Endothelial cell of umbilical vein (primary cell): Measurements from ENCODE around the gene NDFIP1. TPM values are rescaled to one million over a fixed set of nuclear protein-coding genes. Genes with fewer than 3 reads are reported as not detected.

Experiments
- BruUV-seq: library from RNA; stranded (reverse); fragments of 400-500 nt; replicated peaks from 2 replicates; lab custom pipeline; 2021; lab: Mats Ljungman, UMichigan
- CTCF ChIA-PET: fragments of 300-600, 350-600 bp; sonication (Branson Sonifier 250); formaldehyde crosslinking; loops from one replicate; lab custom pipeline; 2021; ENCODE audit warnings: antibody characterized with exemption, inconsistent platforms; lab: Charles Lee
- POLR2A ChIA-PET: fragments of 300-600, 350-600 bp; sonication (Branson Sonifier 250); formaldehyde crosslinking; loops from one replicate; lab custom pipeline; 2021; ENCODE audit warnings: antibody characterized with exemption, inconsistent platforms; lab: Charles Lee
- DNase-seq: peaks from one replicate; pipeline ENCODE4 v3.0.0-alpha.2; 2011; ENCODE audit warnings: low read depth, low spot score
- FAIRE-seq: peaks from 2 replicates; lab custom pipeline; 2011; peaks lifted over from hg19 to GRCh38; lab: Jason Lieb, UNC
- H2AFZ ChIP-seq: 2 replicates; pipeline ENCODE4 v1.6.0; 2012; ENCODE audit warnings: low read depth, low read length, control low read depth, inconsistent platforms
- H3K27ac ChIP-seq: 2 replicates; pipeline ENCODE4 v1.5.1; 2011; ENCODE audit warnings: low read depth, mild to moderate bottlenecking, control low read depth, low read length, moderate library complexity; ENCODE audit not compliant: insufficient read depth
- H3K27me3 ChIP-seq, 2 experiments: 2 replicates each; pipeline versions ENCODE4 v1.6.0 to v1.6.1; 2011; ENCODE audit warnings: low read length in 2 of 2, mixed read lengths in 1 of 2; ENCODE audit not compliant: control insufficient read depth in 2 of 2, insufficient read depth in 2 of 2
- H3K36me3 ChIP-seq, 2 experiments: 2 replicates in 1 of 2; 3 replicates in 1 of 2; pipeline ENCODE4 v1.5.1; 2011; ENCODE audit warnings: low read length in 2 of 2, mild to moderate bottlenecking in 1 of 2, moderate library complexity in 1 of 2; ENCODE audit not compliant: control insufficient read depth in 2 of 2, insufficient read depth in 2 of 2; ENCODE audit errors: extremely low read depth in 1 of 2
- H3K4me1 ChIP-seq: 3 replicates; pipeline ENCODE4 v1.5.1; 2011; ENCODE audit warnings: mild to moderate bottlenecking, low read length; ENCODE audit not compliant: control insufficient read depth, insufficient read depth; ENCODE audit errors: extremely low read depth
- H3K4me2 ChIP-seq: 2 replicates; pipeline ENCODE4 v1.6.1; 2011; ENCODE audit warnings: low read length, control low read depth, mixed read lengths; ENCODE audit not compliant: insufficient read depth
- H3K4me3 ChIP-seq, 3 experiments: fragments of 200-600 bp in 1 of 3; sonication (generic), shearing (Covaris generic) in 1 of 3; replicated peaks in 1 of 3; 2 replicates each; pipeline ENCODE4 v1.5.1; 2011 to 2016; ENCODE audit warnings: control low read depth in 3 of 3, low read length in 3 of 3, mild to moderate bottlenecking in 2 of 3, inconsistent platforms in 1 of 3, low read depth in 1 of 3, moderate library complexity in 1 of 3; ENCODE audit not compliant: insufficient read depth in 1 of 3
- H3K79me2 ChIP-seq: 2 replicates; pipeline ENCODE4 v1.6.0; 2012; ENCODE audit warnings: low read length, inconsistent platforms; ENCODE audit not compliant: control insufficient read depth, insufficient read depth
- H3K9ac ChIP-seq: replicated peaks from 2 replicates; pipeline ENCODE3; 2011; ENCODE audit warnings: low read length, control low read depth; ENCODE audit not compliant: insufficient read depth; ENCODE audit errors: extremely low read depth
- H3K9me1 ChIP-seq: replicated peaks from 3 replicates; pipeline ENCODE4 v1.6.0; 2011; ENCODE audit warnings: mild to moderate bottlenecking, low read length; ENCODE audit not compliant: control insufficient read depth, insufficient read depth; ENCODE audit errors: extremely low read depth
- H3K9me3 ChIP-seq: replicated peaks from 2 replicates; pipeline ENCODE4 v1.5.1; 2012; ENCODE audit warnings: low read length, inconsistent platforms; ENCODE audit not compliant: control insufficient read depth, insufficient read depth
- H4K20me1 ChIP-seq: replicated peaks from 2 replicates; pipeline ENCODE3; 2011; ENCODE audit warnings: mild to moderate bottlenecking, low read length; ENCODE audit not compliant: control insufficient read depth, insufficient read depth; ENCODE audit errors: extremely low read depth
- CTCF ChIP-seq, 2 donors: IDR thresholded peaks; 1 replicate in 1 of 2; 2 replicates in 1 of 2; pipeline ENCODE4 v1.5.1; 2011; ENCODE audit warnings: low read length in 2 of 2, mild to moderate bottlenecking in 2 of 2, moderate library complexity in 2 of 2, control low read depth in 1 of 2, inconsistent platforms in 1 of 2, low read depth in 1 of 2; ENCODE audit not compliant: insufficient read depth in 1 of 2; ENCODE audit errors: extremely low read depth in 1 of 2
- EZH2 ChIP-seq: IDR thresholded peaks from 2 replicates; pipeline ENCODE4 v1.6.1; 2012; ENCODE audit warnings: borderline replicate concordance, low read depth, mild to moderate bottlenecking, moderate library complexity, low read length, inconsistent platforms; ENCODE audit not compliant: severe bottlenecking
- GATA2 ChIP-seq: IDR thresholded peaks from 2 replicates; pipeline ENCODE4 v1.7.0; 2011; ENCODE audit warnings: low read depth, mild to moderate bottlenecking, moderate library complexity, mixed read lengths, low read length; ENCODE audit not compliant: insufficient read length, insufficient read depth
- JUN ChIP-seq: IDR thresholded peaks from 2 replicates; pipeline ENCODE4 v1.6.1; 2011; ENCODE audit warnings: borderline replicate concordance, low read depth; ENCODE audit not compliant: insufficient read length, insufficient read depth
- MYC ChIP-seq: IDR thresholded peaks from one replicate; pipeline ENCODE4 v1.6.1; 2011; ENCODE audit warnings: mild to moderate bottlenecking, low read depth, low read length
- POLR2A ChIP-seq: IDR thresholded peaks from 2 replicates; pipeline ENCODE4 v1.6.1; 2012; ENCODE audit warnings: low read depth, mild to moderate bottlenecking, control low read depth, low read length
- dilution Hi-C: fragments of 300-500 bp; cut with MboI; formaldehyde crosslinking; loops from one replicate; pipeline ENCODE4 v1.15.0; 2019; ENCODE audit warnings: low sequenced_read_pairs; ENCODE audit not compliant: extremely low pct_ligation_motif_present
- intact Hi-C: fragments of 100-400 bp; cut with micrococcal nuclease; formaldehyde crosslinking; loops from one replicate; pipeline ENCODE4 v1.10.0; 2022
- polyA plus RNA-seq, 4 experiments: library from polyadenylated mRNA; depleted of rRNA in 3 of 4; stranded (reverse) in 3 of 4; unstranded in 1 of 4; fragments of >200 nt; gene quantifications; 2 replicates each; pipeline versions ENCODE4 v1.2.1 to v1.2.3, GENCODE V29; 2011 to 2012; ENCODE audit warnings: missing spikeins in 1 of 4
- total RNA-seq: library from RNA; stranded (reverse); gene quantifications from 2 replicates; pipeline ENCODE4 v1.2.3, GENCODE V29; 2021

The NDFIP1 gene
- total and polyA plus RNA-seq, 2 donors (not counting 3 experiments of a cell fraction or from before 2014, with no cell fraction given): 12.3 to 42.6 TPM

- H3K9ac ChIP-seq: no peak overlapping the region
- no TSS peak for BruUV-seq
- CTCF ChIA-PET: interaction anchor here (0.6 to 3.3 kb wide), 2 partner anchors 9 to 12 kb away, joined by 3 to 8 read pairs; no protein-coding TSS in a partner anchor
Observed at GRCh38 chr5:142175461-142176142, 67.0 kb downstream of the NDFIP1 start.

More at GRCh38 chr5:142175461-142176142, 67.0 kb downstream of the NDFIP1 start:
- H3K36me3 ChIP-seq: no peaks in the 10 kb centered on the region
- dilution Hi-C loops (no loop called here), intact Hi-C loops (no loop called here)
- no peaks in the 10 kb centered on the region for H3K27me3 ChIP-seq
- FAIRE-seq (no peak), DNase-seq (no peak)
- H3K79me2 ChIP-seq: no peaks in the 10 kb centered on the region
- H2AFZ ChIP-seq: no peak overlapping the region
- TF ChIP-seq POLR2A (no peak), EZH2 (no peak), MYC (no peak), CTCF (IDR thresholded peaks at IDR 0.05; ENCODE audit: extremely low read depth in 1 of 2, insufficient read depth in 1 of 2, low read depth in 1 of 2, low read length in 2 of 2) (no peak), GATA2 (no peak), JUN (no peak)
- no peaks in the 10 kb centered on the region for H3K9me3 ChIP-seq
- H4K20me1 ChIP-seq: no peaks in the 10 kb centered on the region
- H3K4me1 ChIP-seq: no peaks in the 10 kb centered on the region
- POLR2A ChIA-PET: interaction anchor here (0.6 kb wide), 1 partner anchor 8 kb away, joined by 3 read pairs; no protein-coding TSS in a partner anchor
- H3K4me3 ChIP-seq: no peak overlapping the region
- H3K4me2 ChIP-seq: no peak overlapping the region
- H3K27ac ChIP-seq: no peak overlapping the region
- H3K9me1 ChIP-seq: no peaks in the 10 kb centered on the region
